Activated B cell treated with CpG ODN at 0.5 μM for 24 hours (primary cell): Measurements from ENCODE around the gene ABCA10. TPM values are rescaled to one million over a fixed set of nuclear protein-coding genes. Genes with fewer than 3 reads are reported as not detected.

ENCODE experiments used
- ATAC-seq: fragments of 200-7000 bp; cut with Tn5 transposase; one replicate; pipeline ENCODE4 v1.10.0; 2021; ENCODE audit warnings: low read depth, mild to moderate bottlenecking, moderate library complexity
- CTCF ChIA-PET: fragments of 350-600 bp; sonication (Branson Sonifier 250); formaldehyde crosslinking; loops from one replicate; lab custom pipeline; 2021; ENCODE audit warnings: antibody characterized with exemption; lab: Charles Lee
- POLR2A ChIA-PET: fragments of 350-600 bp; sonication (Branson Sonifier 250); formaldehyde crosslinking; loops from one replicate; lab custom pipeline; 2021; ENCODE audit warnings: antibody characterized with exemption; lab: Charles Lee
- DNase-seq: peaks from one replicate; pipeline ENCODE4 v3.0.0; 2022
- H3K27ac Mint-ChIP-seq: one replicate; pipeline ENCODE4 v1.8.0; 2020; ENCODE audit warnings: mixed read lengths
- H3K27me3 Mint-ChIP-seq: one replicate; pipeline ENCODE4 v1.8.0; 2021; ENCODE audit warnings: mixed read lengths
- H3K36me3 Mint-ChIP-seq: one replicate; pipeline ENCODE4 v1.8.0; 2021; ENCODE audit warnings: low read depth, mixed read lengths
- H3K4me1 Mint-ChIP-seq: one replicate; pipeline ENCODE4 v1.8.0; 2021; ENCODE audit warnings: mixed read lengths
- H3K4me3 Mint-ChIP-seq: one replicate; pipeline ENCODE4 v1.8.0; 2020; ENCODE audit warnings: mild to moderate bottlenecking, mixed read lengths
- H3K9me3 Mint-ChIP-seq: one replicate; pipeline ENCODE4 v1.8.0; 2020; ENCODE audit warnings: mixed read lengths
- CTCF ChIP-seq: fragments of 200-600 bp; IDR thresholded peaks from one replicate; pipeline ENCODE4 v1.8.0; 2022; ENCODE audit warnings: antibody characterized with exemption, mild to moderate bottlenecking
- intact Hi-C: fragments of 100-400 bp; cut with micrococcal nuclease; formaldehyde crosslinking; loops from one replicate; pipeline ENCODE4 v1.15.1; 2024
- total RNA-seq: library from RNA; stranded (reverse); gene quantifications from 2 replicates; pipeline ENCODE4 v1.2.3, GENCODE V29; 2022

Gene ABCA10
- total RNA-seq, 1 donor from 2014 or later = 1.8 TPM

- DNase-seq = no peak
- H3K27me3 Mint-ChIP-seq = no peaks in the 10 kb centered on the region
- no peak for TF ChIP-seq CTCF
These were observed 8.5 kb downstream of the ABCA10 start for GRCh38 chr17:69220098-69220497.

GRCh38 chr17:69218986-69219385 is 9.6 kb downstream of the ABCA10 start:
- CTCF ChIA-PET = no interaction called here
- Mint-ChIP-seq H3K4me3 (no peak overlapping the region), H3K36me3 (peaks cover 4% of the 10 kb centered on the region), H3K27ac (no peak overlapping the region), H3K4me1 (peaks cover 11% of the 10 kb centered on the region), H3K27me3 (no peaks in the 10 kb centered on the region), H3K9me3 (no peaks in the 10 kb centered on the region)
- DNase-seq (no peak), ATAC-seq (no peak)
- intact Hi-C loops = no loop called here
- POLR2A ChIA-PET = no interaction called here
- no peak for TF ChIP-seq CTCF

More at GRCh38 chr17:69220098-69220497, 8.5 kb downstream of the ABCA10 start:
- H3K4me1 Mint-ChIP-seq = peaks cover 13% of the 10 kb centered on the region
- ChIA-PET POLR2A (no interaction called here), CTCF (no interaction called here)
- H3K9me3 Mint-ChIP-seq = no peaks in the 10 kb centered on the region
- no peak overlapping the region for H3K27ac Mint-ChIP-seq
- no peak for ATAC-seq
- intact Hi-C loops = no loop called here
- H3K4me3 Mint-ChIP-seq = no peak overlapping the region
- peaks cover 4% of the 10 kb centered on the region for H3K36me3 Mint-ChIP-seq

- Mint-ChIP-seq H3K9me3 (no peaks in the 10 kb centered on the region), H3K36me3 (no peaks in the 10 kb centered on the region), H3K4me3 (no peak overlapping the region), H3K27me3 (no peaks in the 10 kb centered on the region), H3K4me1 (no peaks in the 10 kb centered on the region), H3K27ac (no peak overlapping the region)
- POLR2A ChIA-PET = interaction anchor here (0.6 kb wide), 1 partner anchor 83 kb away, joined by 3 read pairs; no protein-coding TSS in a partner anchor
- CTCF ChIA-PET = no interaction called here
- DNase-seq (no peak), ATAC-seq (no peak)
- intact Hi-C loops = no loop called here
- no peak for TF ChIP-seq CTCF
These were observed 15.4 kb downstream of the ABCA10 start for GRCh38 chr17:69213059-69213813.

- Mint-ChIP-seq H3K4me3 (no peak overlapping the region), H3K36me3 (no peaks in the 10 kb centered on the region), H3K27ac (no peak overlapping the region), H3K9me3 (no peaks in the 10 kb centered on the region), H3K27me3 (no peaks in the 10 kb centered on the region), H3K4me1 (no peaks in the 10 kb centered on the region)
- no peak for ATAC-seq
- ChIA-PET CTCF (no interaction called here), POLR2A (no interaction called here)
- intact Hi-C loops = no loop called here
- no peak for TF ChIP-seq CTCF
- DNase-seq = no peak
These were observed 20.0 kb downstream of the ABCA10 start for GRCh38 chr17:69208640-69209039.

GRCh38 chr17:69207151-69207550 is 21.5 kb downstream of the ABCA10 start:
- Mint-ChIP-seq H3K36me3 (no peaks in the 10 kb centered on the region), H3K4me3 (no peak overlapping the region), H3K4me1 (no peaks in the 10 kb centered on the region), H3K27ac (no peak overlapping the region), H3K9me3 (no peaks in the 10 kb centered on the region), H3K27me3 (no peaks in the 10 kb centered on the region)
- TF ChIP-seq CTCF = no peak
- no peak for DNase-seq
- intact Hi-C loops = no loop called here
- ChIA-PET POLR2A (no interaction called here), CTCF (no interaction called here)
- ATAC-seq = no peak
